GM18861 (cell line): ENCODE measurements around the gene PAPSS2.
"Not testable (repeated sequence)": the region's sequence is repeated elsewhere in the genome, so short reads cannot be mapped to it uniquely, and the experiment has no call there.

ENCODE experiments used
- ATAC-seq: cut with Tn5 transposase; IDR thresholded peaks from one replicate; pipeline ENCODE4 v1.9.1; 2021; ENCODE audit not compliant: unreplicated experiment

Gene PAPSS2

DNA sequence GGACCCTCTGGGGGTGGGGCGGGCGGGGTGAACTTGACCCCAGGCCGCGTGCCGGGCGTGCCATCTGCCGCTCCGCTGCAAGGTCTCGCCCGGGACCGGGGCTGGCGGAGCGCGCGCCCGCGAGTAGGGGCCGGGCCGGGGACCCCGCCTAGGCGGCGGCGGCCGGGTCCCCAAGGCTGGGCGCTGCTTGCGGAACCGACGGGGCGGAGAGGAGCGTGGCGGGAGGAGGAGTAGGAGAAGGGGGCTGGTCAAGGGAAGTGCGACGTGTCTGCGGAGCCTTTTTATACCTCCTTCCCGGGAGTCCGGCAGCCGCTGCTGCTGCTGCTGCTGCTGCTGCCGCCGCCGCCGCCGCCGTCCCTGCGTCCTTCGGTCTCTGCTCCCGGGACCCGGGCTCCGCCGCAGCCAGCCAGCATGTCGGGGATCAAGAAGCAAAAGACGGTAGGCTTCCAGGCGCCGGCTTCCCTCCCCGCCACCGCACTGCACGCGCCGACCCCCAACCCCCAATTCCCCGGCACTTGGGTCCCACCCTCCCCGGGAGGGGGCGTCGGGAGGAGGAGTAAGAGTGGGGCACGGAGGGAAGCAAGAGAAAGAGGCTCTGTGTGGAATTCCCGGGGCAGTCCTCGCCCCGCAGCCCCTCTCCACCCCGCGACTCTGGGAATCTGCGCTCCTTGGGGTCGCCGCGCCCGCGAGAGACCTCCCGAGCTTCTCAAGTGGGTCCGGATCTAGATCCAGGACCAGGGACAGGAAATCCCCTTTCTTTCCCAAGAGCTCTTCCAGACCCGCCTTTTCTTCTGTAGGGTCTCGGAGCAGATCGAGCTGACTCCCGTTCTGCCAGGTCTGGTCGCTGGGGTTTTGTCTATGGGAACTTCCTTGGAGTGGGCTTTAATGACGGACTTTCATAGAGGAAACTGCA lies at the start of gene PAPSS2:
Gene PAPSS2 (plus strand): TSS at position 308 of the 913 bp plus-strand sequence. CDS start 104 bp downstream, at position 412.
- no peak for ATAC-seq

DNA sequence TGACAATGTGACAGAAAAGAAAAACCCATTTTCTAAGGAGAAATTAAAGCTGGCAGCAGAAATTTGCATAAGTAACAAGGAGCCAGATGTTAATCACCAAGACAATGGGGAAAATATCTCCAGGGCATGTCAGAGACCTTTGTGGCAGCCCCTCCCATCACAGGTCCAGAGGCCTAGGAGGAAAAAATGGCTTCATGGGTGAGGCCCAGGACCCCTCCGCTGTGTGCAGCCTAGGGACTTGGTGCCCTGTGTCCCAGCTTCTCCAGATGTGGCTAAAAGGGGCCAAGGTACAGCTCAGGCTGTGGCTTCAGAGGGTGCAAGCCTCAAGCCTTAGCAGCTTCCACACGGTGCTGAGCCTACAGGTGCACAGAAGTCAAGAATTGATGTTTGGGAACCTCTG lies 48.3 kb upstream of the PAPSS2 start:
- not testable (repeated sequence) for ATAC-seq

DNA sequence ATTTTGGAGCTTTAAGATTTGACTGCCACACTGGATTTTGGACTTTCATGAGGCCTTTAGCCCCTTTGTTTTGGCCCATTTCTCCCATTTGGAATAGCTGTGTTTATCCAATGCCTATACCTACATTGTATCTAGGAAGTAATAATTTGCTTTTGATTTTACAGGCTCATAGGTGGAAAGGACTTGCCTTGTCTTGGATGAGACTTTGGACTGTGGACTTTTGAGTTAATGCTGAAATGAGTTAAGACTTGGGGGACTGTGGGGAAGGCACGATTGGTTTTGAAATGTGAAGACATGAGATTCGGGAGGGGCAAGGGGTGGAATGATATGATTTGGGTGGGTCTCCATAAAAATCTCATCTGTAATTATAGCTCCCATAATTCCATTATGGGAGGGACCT lies 47.6 kb upstream of the PAPSS2 start:
- ATAC-seq = no peak

DNA sequence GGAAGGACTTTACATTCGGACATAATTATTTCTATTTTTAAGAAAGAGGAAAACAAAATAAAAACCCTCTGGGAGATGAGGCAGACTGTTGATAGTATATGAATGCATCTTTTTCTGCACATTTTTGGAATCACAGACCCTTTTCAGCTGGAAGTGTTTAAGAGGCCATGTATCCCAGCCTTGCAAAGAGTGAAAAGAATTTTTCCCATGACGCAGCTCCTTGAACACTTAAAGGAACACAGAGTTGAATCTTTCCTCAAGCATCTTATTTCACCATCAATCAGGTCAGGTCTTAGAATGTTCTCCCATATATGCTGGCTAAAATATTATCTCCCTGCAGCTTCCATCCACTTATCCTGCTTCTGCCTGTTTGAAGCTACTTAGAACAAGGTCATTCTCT lies 45.9 kb upstream of the PAPSS2 start:
- ATAC-seq = no peak

DNA sequence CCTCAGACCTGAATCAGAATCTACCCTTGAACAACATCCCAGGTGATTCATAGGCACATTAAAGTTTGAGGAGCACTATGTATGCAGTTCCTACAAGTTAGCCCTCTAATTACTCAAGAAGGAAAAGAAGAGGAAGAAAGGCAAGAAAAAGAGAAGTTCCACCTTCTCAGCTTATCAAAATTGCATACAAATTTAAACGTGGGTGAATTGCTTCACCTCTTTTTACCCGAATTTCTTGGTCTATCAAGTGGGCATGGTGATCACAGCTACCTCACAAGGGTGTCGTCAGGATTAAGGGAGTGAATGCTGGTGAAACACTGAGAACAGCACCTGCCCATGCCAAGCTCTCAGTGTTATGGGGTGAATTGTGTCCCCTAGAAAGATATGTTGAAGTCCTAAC lies 43.8 kb upstream of the PAPSS2 start:
- no peak for ATAC-seq

DNA sequence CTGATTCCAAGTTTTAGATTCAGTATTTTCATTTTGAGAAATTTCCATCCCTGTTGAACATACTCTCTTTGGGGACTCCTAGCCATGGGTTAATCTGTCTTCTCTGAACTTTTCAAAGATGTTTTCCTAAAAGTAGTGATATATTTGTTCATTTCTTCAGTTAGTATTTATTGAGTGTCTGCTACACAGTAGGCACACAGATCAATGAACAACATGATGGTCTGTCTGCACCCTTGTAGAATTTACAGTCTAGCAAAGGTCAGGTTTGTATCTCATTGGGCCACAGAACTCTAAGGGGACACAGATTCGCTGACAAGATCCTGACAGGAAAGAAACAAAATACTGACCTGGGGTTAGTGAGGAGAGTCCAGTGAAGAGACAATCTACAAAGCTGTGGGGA lies 42.2 kb upstream of the PAPSS2 start:
- ATAC-seq = no peak

DNA sequence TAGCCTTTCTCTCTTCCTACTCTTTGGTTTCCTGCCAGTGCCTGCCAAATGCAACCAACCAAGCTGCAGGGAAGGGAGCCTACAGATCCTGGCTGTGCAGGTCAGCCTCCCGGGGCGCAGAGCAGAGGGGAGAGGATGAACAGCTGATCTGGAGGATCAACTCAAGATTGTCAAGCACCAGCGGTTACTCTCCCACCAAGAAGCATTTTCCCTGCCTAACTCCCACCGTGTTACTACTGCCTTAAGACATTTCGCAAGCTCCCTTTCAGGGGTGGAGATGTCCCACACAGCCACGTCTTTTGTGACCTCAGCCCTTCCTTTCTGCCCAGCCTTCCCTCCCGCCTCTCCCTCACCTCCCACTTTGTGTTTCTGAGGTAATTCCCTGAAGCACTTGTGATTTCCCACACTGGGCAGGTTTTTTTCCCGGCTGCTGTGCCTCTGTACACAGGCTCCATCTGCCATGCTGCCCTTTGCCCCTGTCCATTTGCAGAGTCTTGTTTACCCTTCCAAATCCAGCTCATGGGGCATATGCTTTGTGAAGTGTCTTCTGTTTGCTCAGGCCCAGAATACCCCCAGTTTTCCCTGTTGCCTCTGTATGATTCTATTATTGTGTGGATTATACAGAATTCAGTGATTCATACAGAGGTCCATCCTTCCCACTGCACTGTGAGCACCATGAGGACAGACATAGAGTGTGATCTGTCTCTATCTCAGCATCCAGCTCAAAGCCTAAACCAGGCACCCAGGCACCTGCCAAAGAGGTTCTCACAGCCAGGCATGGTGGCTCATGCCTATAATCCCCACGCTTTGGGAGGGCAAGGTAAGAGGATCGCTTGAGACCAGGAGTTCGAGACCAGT lies 40.9 kb upstream of the PAPSS2 start:
- no peak for ATAC-seq

DNA sequence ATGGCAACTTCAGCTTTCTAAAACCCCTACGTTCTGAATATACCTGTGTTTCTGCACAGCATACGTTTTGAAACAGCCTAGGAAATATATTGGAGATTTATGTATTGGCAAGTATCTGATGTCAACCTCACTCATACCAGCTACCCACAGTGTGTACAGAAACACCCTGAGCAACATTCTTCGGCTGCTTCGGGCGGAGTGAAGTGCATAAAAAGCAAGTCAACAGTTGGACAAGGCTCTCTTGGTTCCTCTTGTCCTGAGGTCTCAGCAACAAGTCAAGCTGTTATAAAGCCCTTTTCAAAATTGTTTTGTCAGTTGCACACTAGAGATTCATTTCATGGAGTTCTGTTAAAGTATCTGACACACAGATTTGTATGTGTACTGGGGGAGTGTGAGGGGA lies 40.0 kb upstream of the PAPSS2 start:
- ATAC-seq = no peak

DNA sequence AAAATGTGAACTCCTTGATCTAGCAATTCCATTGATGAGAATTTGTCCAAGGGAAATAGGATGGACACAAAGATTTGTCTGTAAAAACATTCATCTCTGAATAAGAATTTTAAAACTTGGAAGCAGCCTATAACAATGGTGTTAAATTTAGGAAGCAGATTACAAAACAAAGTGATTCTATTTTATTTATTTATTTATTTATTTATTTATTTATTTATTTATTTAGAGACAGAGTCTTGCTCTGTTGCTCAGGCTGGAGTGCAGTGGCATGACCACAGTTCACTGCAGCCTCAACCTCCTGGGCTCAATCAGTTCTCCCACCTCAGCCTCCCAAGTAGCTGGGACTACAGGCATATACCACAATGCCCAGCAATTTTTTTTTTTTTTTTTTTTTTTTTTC lies 38.2 kb upstream of the PAPSS2 start:
- ATAC-seq = not testable (repeated sequence)

DNA sequence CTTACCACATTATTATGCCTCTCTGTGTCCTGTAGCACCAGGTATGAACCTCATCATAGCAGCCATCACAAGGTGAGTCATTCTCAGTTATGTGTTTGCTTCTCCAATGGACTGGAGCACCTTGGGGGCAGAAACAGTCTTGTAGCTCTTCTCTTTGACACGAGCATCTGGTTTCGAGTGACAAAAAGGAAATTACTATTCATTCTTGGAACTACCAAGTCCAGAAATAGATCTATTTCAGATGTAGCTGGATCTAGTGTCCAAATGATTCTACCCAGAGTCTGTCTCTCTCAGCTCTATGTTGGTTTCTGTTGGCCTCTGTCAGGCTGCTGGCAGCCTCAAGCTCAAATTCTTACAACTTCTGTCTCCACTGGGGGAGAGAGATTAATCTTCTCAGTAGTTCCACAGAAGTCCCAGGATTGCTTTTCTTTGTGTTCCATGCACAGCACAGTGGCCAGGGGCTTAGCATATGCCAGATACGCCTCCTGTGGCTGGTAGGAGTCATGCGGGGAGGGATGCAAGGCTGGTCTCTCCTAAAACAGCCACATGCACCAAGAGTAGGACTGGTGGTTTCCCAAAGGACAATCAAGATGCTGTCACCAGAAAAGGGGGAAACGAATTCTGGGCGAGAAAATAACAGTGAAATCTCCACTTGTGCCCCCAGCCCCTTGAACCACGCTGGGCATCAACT lies 37.2 kb upstream of the PAPSS2 start:
- no peak for ATAC-seq

DNA sequence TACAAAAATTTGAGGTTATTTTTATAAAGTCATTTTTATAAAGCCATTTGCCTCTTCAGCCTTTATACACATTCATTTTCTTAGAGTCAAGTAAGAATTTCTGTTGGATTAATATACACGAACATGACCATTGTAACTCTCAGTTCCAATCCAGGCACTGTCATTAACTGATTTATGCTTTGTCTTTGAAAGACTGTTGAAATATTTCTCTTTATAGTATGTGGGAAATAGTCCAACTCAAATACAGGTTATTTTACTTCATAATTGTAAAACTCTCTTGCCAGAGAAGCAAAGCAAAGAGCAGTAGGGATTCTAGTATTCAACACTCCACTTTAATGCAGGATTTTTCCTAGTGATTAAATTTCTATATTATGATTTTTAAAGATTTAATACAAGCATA lies 36.5 kb upstream of the PAPSS2 start:
- no peak for ATAC-seq

DNA sequence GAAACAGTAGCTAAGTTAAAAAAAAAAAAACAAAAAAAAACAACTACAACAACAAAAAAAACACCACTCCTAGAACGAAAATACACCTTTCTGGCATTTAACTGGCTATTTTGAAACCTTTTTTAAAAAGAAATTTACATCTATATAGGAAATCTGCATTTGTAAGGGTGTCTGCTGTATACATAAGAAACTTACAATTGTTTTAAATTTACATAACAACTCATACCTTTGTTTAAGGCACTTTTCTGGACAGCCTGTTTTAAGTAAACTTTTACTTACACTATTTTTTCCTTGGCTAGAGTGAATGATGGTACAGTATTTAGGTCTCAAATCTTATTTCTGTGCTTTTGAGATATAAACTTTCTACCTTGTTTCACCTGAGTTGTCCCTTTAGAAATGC lies 34.0 kb upstream of the PAPSS2 start:
- no peak for ATAC-seq

DNA sequence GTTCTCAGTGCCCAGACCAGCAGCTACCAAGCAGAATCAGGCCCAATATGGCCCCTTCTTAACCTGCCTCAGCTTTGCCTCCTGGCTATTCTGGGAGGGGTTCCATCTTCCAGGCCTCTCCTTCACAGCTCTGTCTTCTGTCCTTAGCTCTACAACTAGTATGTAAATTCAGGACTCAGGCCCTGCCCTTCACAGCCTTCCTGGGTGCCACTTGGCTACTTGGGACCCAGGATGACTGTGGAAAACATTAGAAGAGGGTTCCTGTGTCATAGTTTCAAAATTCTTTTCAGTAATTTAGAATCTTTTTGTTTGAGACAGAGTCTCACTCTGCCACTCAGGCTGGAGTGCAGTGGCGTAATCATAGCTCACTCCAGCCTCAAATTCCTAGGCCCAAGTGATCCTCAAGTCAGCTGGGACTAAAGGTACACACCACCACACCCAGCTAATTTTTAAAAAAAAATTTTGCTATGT lies 33.2 kb upstream of the PAPSS2 start:
- ATAC-seq = no peak

DNA sequence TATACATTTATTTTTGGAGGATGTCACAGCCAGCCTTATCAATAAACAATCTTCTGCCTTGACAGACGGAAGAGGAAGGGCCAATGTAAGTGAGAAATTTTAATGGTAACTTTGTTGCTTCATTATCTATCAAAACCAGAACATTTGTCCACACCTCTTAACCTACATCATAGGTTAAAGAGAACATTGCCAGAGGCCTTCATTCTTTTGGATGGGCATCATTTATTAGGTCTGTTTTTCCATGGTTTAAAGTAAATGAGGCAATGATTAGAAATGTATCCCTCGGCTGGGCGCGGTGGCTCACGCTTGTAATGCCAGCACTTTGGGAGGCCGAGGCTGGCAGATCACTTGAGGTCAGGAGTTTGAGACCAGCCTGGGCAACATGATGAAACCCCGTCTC lies 29.5 kb upstream of the PAPSS2 start:
- no peak for ATAC-seq

DNA sequence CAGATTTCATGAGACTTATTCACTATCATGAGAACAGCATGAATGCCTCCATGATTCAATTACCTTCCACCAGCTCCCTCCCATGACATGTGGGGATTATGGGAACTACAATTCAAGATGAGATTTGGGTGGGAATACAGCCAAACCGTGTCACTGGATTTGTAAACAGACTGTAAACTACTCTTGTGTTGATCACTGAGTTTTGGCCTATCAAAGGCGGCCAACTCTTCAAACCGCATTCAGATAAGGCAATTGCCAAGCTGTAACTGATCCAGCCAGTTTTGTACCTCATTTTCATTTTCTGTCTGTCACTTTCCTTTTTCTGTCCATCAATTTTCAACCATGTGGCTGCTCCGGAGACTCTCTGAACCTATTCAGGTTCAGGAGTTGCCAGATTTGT lies 27.2 kb upstream of the PAPSS2 start:
- ATAC-seq = no peak

DNA sequence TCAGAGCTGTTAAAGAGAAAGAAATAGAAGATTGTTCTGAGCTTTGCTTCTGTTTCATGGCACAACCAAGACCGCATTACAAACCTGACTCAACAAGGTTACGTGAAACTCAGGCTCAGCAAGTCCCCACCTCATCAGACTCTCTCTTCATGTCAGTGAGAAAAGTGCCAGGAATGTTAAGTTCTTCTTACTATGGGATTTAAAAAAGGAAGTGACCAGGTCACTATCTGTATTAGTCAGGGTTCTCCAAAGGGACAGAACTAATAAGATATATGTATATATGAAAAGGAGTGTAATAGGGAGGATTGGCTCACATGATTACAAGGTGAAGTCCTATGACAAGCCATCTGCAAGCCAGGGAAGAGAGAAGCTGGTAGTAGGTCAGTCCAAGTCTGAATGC lies 25.4 kb upstream of the PAPSS2 start:
- no peak for ATAC-seq

DNA sequence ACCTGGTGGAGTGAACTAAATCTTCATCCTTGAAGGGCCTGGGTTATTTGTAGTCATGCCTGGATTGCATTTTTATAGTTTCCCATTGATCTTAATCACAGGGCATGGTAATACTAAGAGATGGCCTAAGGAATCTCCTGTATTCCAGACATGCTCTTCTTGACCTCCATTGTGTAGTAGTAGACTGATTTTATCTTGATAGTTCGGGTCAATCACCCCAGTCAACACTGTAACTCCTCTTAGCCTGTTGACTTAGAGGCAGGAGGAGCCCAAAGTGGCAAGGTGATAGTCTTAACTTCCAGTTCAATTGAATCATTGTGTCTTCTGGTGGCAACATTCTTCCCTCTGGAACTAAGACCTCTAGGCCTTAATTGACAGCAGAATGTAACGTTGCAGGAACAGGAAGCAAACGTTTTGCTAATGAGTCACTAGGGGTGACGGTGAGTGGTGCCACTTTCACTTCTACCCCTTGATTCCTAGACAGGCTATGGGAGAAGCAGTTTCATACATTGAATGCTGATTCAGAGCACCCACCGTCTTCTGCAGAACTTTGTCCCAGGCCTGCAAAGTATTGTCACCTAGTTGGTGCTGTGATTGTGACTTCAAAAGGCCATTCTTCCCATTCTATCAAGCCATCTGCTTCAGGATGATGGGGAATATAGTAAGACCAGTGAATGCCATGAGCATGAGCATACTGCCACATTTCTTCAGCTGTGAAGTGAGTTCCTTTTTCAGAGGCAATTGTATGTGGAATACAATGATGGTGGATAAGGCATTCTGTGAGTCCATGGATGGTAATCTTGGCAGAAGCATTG lies 24.0 kb upstream of the PAPSS2 start:
- no peak for ATAC-seq

DNA sequence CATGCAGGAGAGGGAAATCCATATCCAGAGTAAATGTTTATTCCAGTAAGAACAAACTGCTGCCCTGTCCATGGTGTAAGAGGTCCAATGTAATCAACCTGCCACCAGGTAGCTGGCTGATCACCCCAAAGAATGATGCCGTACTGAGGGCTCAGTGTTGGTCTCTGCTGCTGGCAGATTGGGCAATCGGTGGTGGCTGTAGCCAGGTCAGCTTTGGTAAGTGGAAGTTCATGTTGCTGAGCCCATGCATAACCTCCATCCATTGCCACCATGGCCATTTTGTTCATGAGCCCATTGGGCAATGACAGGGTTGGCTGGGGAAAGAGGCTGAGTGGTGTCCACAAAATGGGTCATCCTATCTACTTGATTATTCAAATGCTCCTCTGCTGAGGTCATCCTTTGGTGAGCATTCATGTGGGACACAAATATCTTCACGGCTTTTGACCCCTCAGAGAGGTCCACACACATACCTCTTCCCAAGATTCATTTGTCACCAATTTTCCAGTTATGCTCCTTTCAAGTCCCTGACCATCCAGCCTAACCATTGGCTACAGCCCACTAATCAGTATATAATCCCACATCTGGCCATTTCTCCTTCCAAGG lies 23.3 kb upstream of the PAPSS2 start:
- no peak for ATAC-seq

DNA sequence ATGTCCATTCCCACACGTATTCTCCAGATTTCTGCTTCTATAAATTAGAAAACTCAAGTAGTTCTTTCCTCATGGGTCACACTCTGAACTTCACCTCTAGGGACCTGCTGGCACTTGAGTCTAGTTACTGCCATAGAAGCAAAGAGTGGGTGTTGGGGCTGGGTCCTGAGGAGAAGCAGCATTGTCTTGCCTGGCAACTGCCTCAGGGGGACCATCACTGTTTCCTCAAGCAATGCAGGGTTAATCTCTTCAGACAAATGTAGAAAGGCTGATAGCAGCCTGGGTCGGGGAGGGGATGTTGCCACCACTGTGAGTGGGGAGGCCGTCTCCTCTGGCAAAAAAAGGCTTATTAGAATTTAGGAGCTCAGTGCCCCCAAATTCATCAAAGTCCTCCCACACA lies 20.2 kb upstream of the PAPSS2 start:
- no peak for ATAC-seq

DNA sequence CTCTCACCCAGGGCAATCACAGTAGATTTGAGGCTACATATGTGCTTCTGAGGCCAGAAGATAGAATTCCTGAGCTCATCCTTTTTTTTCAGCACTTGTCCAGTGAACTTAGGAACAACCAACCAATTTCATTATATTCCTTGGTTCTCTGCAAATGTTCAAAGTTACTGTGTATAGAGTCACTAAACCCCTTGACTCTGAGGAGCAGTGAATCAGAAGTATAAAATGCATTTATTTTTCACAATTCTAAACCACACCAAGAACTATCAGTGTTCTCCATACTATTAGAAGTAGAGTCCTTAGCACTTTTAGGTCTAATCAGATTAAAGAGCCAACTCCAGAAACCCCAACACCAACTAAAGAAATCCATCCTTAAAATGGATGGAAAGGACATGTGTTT lies 19.6 kb upstream of the PAPSS2 start:
- ATAC-seq = no peak
